ENCODE data around the gene PDK3. TPM values are rescaled to one million over a fixed set of nuclear protein-coding genes. Genes with fewer than 3 reads are reported as not detected.

PDK3 gene
- total and polyA plus RNA-seq, 12 donors = 2.1 to 21.4 (median 8.7) TPM

GRCh38 chrX:24468245-24468644 lies 3.2 kb downstream of the PDK3 start:
- 38 to 73% (median 43%) methylated on average over 1 of the region's 1 CpG; no CpG with 5 or more reads in 1 of the 4 donors for WGBS, 4 donors
- no peaks in the 10 kb centered on the region for H3K27me3 ChIP-seq

GRCh38 chrX:24471808-24472207 lies 6.7 kb downstream of the PDK3 start:
- Histone ChIP-seq H3K4me1 (replicated peaks in 1 of 2) (no peaks in the 10 kb centered on the region), H3K36me3 (replicated peaks in 1 of 2) (no peaks in the 10 kb centered on the region), H3K9me3 (replicated peaks in 1 of 3) (no peaks in the 10 kb centered on the region), H3K27me3 (peaks cover 3% of the 10 kb centered on the region), H3K4me3 (no peak overlapping the region), H3K27ac (no peak overlapping the region)
- whole genome bisulfite sequencing, 4 donors = 38 to 57% (median 43%) methylated on average over 2 of the region's 2 CpGs
- DNase-seq = no peak
- intact Hi-C loops (cut with DNase I) = no loop called here
- no peak for TF ChIP-seq POLR2A (IDR thresholded peaks at IDR 0.05)
- no peak for TF ChIP-seq CTCF (IDR thresholded peaks at IDR 0.05)

More at GRCh38 chrX:24468245-24468644, 3.2 kb downstream of the PDK3 start:
- TF ChIP-seq CTCF (IDR thresholded peaks at IDR 0.05) (no peak), POLR2A (IDR thresholded peaks at IDR 0.05) (no peak)
- no peaks in the 10 kb centered on the region for H3K36me3 ChIP-seq (replicated peaks in 1 of 2)
- intact Hi-C loops (cut with DNase I) = no loop called here
- no peak for DNase-seq
- H3K27ac ChIP-seq = no peak overlapping the region
- no peaks in the 10 kb centered on the region for H3K9me3 ChIP-seq (replicated peaks in 1 of 3)
- H3K4me3 ChIP-seq = no peak overlapping the region
- no peaks in the 10 kb centered on the region for H3K4me1 ChIP-seq (replicated peaks in 1 of 2)

GRCh38 chrX:24475480-24475879 lies 10.4 kb downstream of the PDK3 start:
- H3K4me3 ChIP-seq = no peak overlapping the region
- no peak for DNase-seq
- peaks cover 4% of the 10 kb centered on the region for H3K27me3 ChIP-seq
- no peaks in the 10 kb centered on the region for H3K4me1 ChIP-seq (replicated peaks in 1 of 2)
- intact Hi-C loops (cut with DNase I) = no loop called here
- 76 to 93% (median 87%) methylated on average over 6 of the region's 6 CpGs for WGBS, 4 donors
- TF ChIP-seq CTCF (IDR thresholded peaks at IDR 0.05) = no peak
- TF ChIP-seq POLR2A (IDR thresholded peaks at IDR 0.05) = no peak
- H3K36me3 ChIP-seq (replicated peaks in 1 of 2) = no peaks in the 10 kb centered on the region
- H3K27ac ChIP-seq = no peak overlapping the region
- H3K9me3 ChIP-seq (replicated peaks in 1 of 3) = no peaks in the 10 kb centered on the region

GRCh38 chrX:24478509-24478908 lies 13.4 kb downstream of the PDK3 start:
- Histone ChIP-seq H3K9me3 (replicated peaks in 1 of 3) (no peaks in the 10 kb centered on the region), H3K4me1 (replicated peaks in 1 of 2) (no peaks in the 10 kb centered on the region), H3K4me3 (no peak overlapping the region), H3K27ac (peak overlapping the region in 1 of 5 donors; percentile 24), H3K27me3 (peaks cover 8% of the 10 kb centered on the region), H3K36me3 (replicated peaks in 1 of 2) (no peaks in the 10 kb centered on the region)
- TF ChIP-seq CTCF (IDR thresholded peaks at IDR 0.05) (no peak), POLR2A (IDR thresholded peaks at IDR 0.05) (no peak)
- 87 to 96% (median 94%) methylated on average over 3 to 4 of the region's 4 CpGs for WGBS, 4 donors
- no peak for DNase-seq
- intact Hi-C loops (cut with DNase I) = no loop called here
